ENCODE results near the gene GRK2.

- TF ChIP-seq RAD21 (conservative IDR thresholded peaks at IDR 0.05) (no peak), CTCF (IDR thresholded peaks at IDR 0.05; ENCODE audit: poor library complexity, severe bottlenecking) (no peak), EZH2 (IDR thresholded peaks at IDR 0.05; ENCODE audit: borderline replicate concordance, insufficient read depth, low read length, poor library complexity, severe bottlenecking) (no peak), TAF1 (IDR thresholded peaks at IDR 0.05; ENCODE audit: low read depth) (no peak), POLR2AphosphoS5 (IDR thresholded peaks at IDR 0.05) (no peak), REST (IDR thresholded peaks at IDR 0.05; ENCODE audit: borderline replicate concordance) (no peak), EP300 (conservative IDR thresholded peaks at IDR 0.05; ENCODE audit: poor library complexity, severe bottlenecking) (no peak)
Observed at GRCh38 chr11:67245046-67245445, 21.2 kb upstream of the GRK2 start.

Data from neural cell (in vitro differentiated cells).